Diencephalon (tissue), 1 donor: ENCODE results near the gene CFAP99. TPM values are rescaled to one million over a fixed set of nuclear protein-coding genes. Genes with fewer than 3 reads are reported as not detected.

Source experiments
- total RNA-seq: library from RNA; depleted of rRNA; stranded (reverse); fragments of >200 nt; gene quantifications from one replicate; pipeline ENCODE4 v1.2.3, GENCODE V29; 2014

CFAP99 gene
- total RNA-seq, result 0.69 TPM

GRCh38 chr4:2418650-2419571 lies at the start of gene CFAP99:
Gene CFAP99, plus strand, starts transcription at chr4:2418955.

GRCh38 chr4:2417765-2418649 lies 748 bp upstream of the CFAP99 start, which contains the start of gene ZFYVE28:
Gene ZFYVE28, minus strand, starts transcription at chr4:2418645. Its CDS starts 322 bp downstream, at chr4:2418323.

GRCh38 chr4:2468456-2469191 lies 49.9 kb downstream of the CFAP99 start, which contains the start of gene RNF4:
Gene RNF4, plus strand, starts transcription at chr4:2469106. Its CDS starts 21,388 bp downstream, at chr4:2490494.

Other genes starting within 250 kb of the CFAP99 start
- 33.7 TPM for gene HAUS3, start 176.8 kb upstream of the CFAP99 start, total RNA-seq
- gene POLN, start 176.8 kb upstream of the CFAP99 start, total RNA-seq, result 6.5 TPM
- gene MXD4, start 156.8 kb upstream of the CFAP99 start, total RNA-seq, result 22.1 TPM
- 5.8 TPM for gene ZFYVE28, start 310 bp upstream of the CFAP99 start, total RNA-seq
- 47.7 TPM for gene RNF4, start 50.2 kb downstream of the CFAP99 start, total RNA-seq
- 21.9 TPM for gene FAM193A, start 117.7 kb downstream of the CFAP99 start, total RNA-seq